ENCODE results near the gene PHF12. TPM values are rescaled to one million over a fixed set of nuclear protein-coding genes. Genes with fewer than 3 reads are reported as not detected.

Gene PHF12
- total and polyA plus RNA-seq, 10 of the 15 experiments (the other 5 are each of a cell fraction or from before 2014, with no cell fraction given): 1.3 to 43.9 (median 19.2) TPM

GRCh38 chr17:28997806-28998205 lies 46.5 kb upstream of the PHF12 start (continued):
- TF ChIP-seq, protein P1, sequence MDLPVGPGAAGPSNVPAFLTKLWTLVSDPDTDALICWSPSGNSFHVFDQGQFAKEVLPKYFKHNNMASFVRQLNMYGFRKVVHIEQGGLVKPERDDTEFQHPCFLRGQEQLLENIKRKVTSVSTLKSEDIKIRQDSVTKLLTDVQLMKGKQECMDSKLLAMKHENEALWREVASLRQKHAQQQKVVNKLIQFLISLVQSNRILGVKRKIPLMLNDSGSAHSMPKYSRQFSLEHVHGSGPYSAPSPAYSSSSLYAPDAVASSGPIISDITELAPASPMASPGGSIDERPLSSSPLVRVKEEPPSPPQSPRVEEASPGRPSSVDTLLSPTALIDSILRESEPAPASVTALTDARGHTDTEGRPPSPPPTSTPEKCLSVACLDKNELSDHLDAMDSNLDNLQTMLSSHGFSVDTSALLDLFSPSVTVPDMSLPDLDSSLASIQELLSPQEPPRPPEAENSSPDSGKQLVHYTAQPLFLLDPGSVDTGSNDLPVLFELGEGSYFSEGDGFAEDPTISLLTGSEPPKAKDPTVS (IDR thresholded peaks at IDR 0.05; ENCODE audit: low read depth, low read length): no peak
- TF ChIP-seq NR2F1 (conservative IDR thresholded peaks at IDR 0.05) (no peak), NFIC (IDR thresholded peaks at IDR 0.05; ENCODE audit: low read depth, low read length) (no peak), ZNF687 (IDR thresholded peaks at IDR 0.05) (no peak), REST (IDR thresholded peaks at IDR 0.05; ENCODE audit: low read depth, low read length) (no peak)

Data from GM12878 (cell line).